SK-N-MC (cell line): ENCODE results near the gene ATP1B2.

ENCODE experiments used
- EZH2 ChIP-seq: fragments of 200-600 bp; sonication (generic); IDR thresholded peaks from one replicate; pipeline ENCODE4 v1.6.1; 2017; ENCODE audit warnings: antibody characterized with exemption
- POLR2AphosphoS5 ChIP-seq: IDR thresholded peaks from 2 replicates; pipeline ENCODE4 v1.6.1; 2012; ENCODE audit warnings: mild to moderate bottlenecking, low read depth, low read length, borderline replicate concordance

GRCh38 chr17:7673239-7673638, 22.5 kb downstream of the ATP1B2 start:
- no peak for TF ChIP-seq EZH2
- TF ChIP-seq POLR2AphosphoS5 = no peak
